Measurements from ENCODE around the gene TIGD6. TPM values are rescaled to one million over a fixed set of nuclear protein-coding genes. Genes with fewer than 3 reads are reported as not detected.
A peak's percentile ranks its signal among the peaks of the same experiment; 100 is the strongest.

Gene TIGD6
- total RNA-seq, 1 experiment from 2014 or later: 4.3 TPM

GRCh38 chr5:150001660-150002486 lies 1.4 kb upstream of the TIGD6 start:
- H3K27me3 Mint-ChIP-seq (ENCODE audit: insufficient read depth, unreplicated experiment): no peaks in the 10 kb centered on the region
- Histone ChIP-seq H3K36me3 (ENCODE audit: control insufficient read depth, insufficient read depth, low read length) (no peaks in the 10 kb centered on the region; the same call in 1 of the 2 replicates), H3K4me3 (ENCODE audit: low read depth, low read length) (peak overlapping the region; percentile 72), H3K27me3 (replicated peaks; ENCODE audit: control insufficient read depth, insufficient read depth, low read length) (no peaks in the 10 kb centered on the region), H3K4me1 (peaks cover 22% of the 10 kb centered on the region), H3K9me3 (no peaks in the 10 kb centered on the region)
- intact Hi-C loops (cut with micrococcal nuclease; ENCODE audit: unreplicated experiment): no loop called here
- ChIA-PET POLR2A (interaction anchor here (0.6 to 1.9 kb wide), 2 partner anchors 24 to 42 kb away, joined by 3 to 7 read pairs; no protein-coding TSS in a partner anchor), CTCF (interaction anchor here (0.9 kb wide), 1 partner anchor 24 kb away, joined by 3 read pairs; no protein-coding TSS in a partner anchor)
- no peaks in the 10 kb centered on the region for H3K9me3 Mint-ChIP-seq (ENCODE audit: unreplicated experiment)
- DNase-seq: peak; percentile 67
- peak; percentile 53 to 61 for TF ChIP-seq CTCF (IDR thresholded peaks at IDR 0.05; ENCODE audit: insufficient read depth in 1 of 2, low read depth in 1 of 2, low read length in 1 of 2, severe bottlenecking in 1 of 2, unreplicated experiment in 1 of 2)
- peak overlapping the region; percentile 86 for H3K27ac Mint-ChIP-seq (ENCODE audit: unreplicated experiment)
- BruUV-seq (replicated peaks): TSS peak; percentile 50
- peak overlapping the region; percentile 85 for H3K4me3 Mint-ChIP-seq (ENCODE audit: unreplicated experiment)
- peaks cover 28% of the 10 kb centered on the region for H3K4me1 Mint-ChIP-seq (ENCODE audit: low read depth, unreplicated experiment)
- peaks cover 59% of the 10 kb centered on the region for H3K36me3 Mint-ChIP-seq (ENCODE audit: insufficient read depth, unreplicated experiment)

GRCh38 chr5:150000990-150001659 lies 671 bp upstream of the TIGD6 start:
- Histone ChIP-seq H3K9me3 (no peaks in the 10 kb centered on the region), H3K36me3 (ENCODE audit: control insufficient read depth, insufficient read depth, low read length) (no peaks in the 10 kb centered on the region; the same call in 1 of the 2 replicates), H3K4me3 (ENCODE audit: low read depth, low read length) (peak overlapping the region; percentile 72), H3K4me1 (peaks cover 27% of the 10 kb centered on the region), H3K27me3 (replicated peaks; ENCODE audit: control insufficient read depth, insufficient read depth, low read length) (no peaks in the 10 kb centered on the region)
- ChIA-PET CTCF (interaction anchor here (0.9 to 1.4 kb wide), 5 partner anchors 11 to 167 kb away, joined by 3 to 10 read pairs (median 8); no protein-coding TSS in a partner anchor), POLR2A (interaction anchor here (0.5 to 1.9 kb wide), 5 partner anchors 25 to 145 kb away, joined by 3 to 7 read pairs (median 4); no protein-coding TSS in a partner anchor)
- H3K27ac Mint-ChIP-seq (ENCODE audit: unreplicated experiment): peak overlapping the region; percentile 86
- peak overlapping the region; percentile 85 for H3K4me3 Mint-ChIP-seq (ENCODE audit: unreplicated experiment)
- no TSS peak for BruUV-seq (replicated peaks)
- H3K27me3 Mint-ChIP-seq (ENCODE audit: insufficient read depth, unreplicated experiment): no peaks in the 10 kb centered on the region
- peaks cover 35% of the 10 kb centered on the region for H3K4me1 Mint-ChIP-seq (ENCODE audit: low read depth, unreplicated experiment)
- TF ChIP-seq CTCF (IDR thresholded peaks at IDR 0.05; ENCODE audit: insufficient read depth in 1 of 2, low read depth in 1 of 2, low read length in 1 of 2, severe bottlenecking in 1 of 2, unreplicated experiment in 1 of 2): no peak
- H3K36me3 Mint-ChIP-seq (ENCODE audit: insufficient read depth, unreplicated experiment): peaks cover 53% of the 10 kb centered on the region
- intact Hi-C loops (cut with micrococcal nuclease; ENCODE audit: unreplicated experiment): no loop called here
- peak; percentile 34 to 42 for DNase-seq
- no peaks in the 10 kb centered on the region for H3K9me3 Mint-ChIP-seq (ENCODE audit: unreplicated experiment)

- peak overlapping the region; percentile 72 for H3K4me3 ChIP-seq (ENCODE audit: low read depth, low read length)
- H3K27me3 Mint-ChIP-seq (ENCODE audit: insufficient read depth, unreplicated experiment): no peaks in the 10 kb centered on the region
- peak overlapping the region; percentile 86 for H3K27ac Mint-ChIP-seq (ENCODE audit: unreplicated experiment)
- H3K4me1 ChIP-seq: peaks cover 36% of the 10 kb centered on the region
- intact Hi-C loops (cut with micrococcal nuclease; ENCODE audit: unreplicated experiment): no loop called here
- H3K4me3 Mint-ChIP-seq (ENCODE audit: unreplicated experiment): peak overlapping the region; percentile 85
- ChIA-PET CTCF (interaction anchor here (0.9 to 1.4 kb wide), 6 partner anchors 9 to 166 kb away, joined by 3 to 10 read pairs (median 6); no protein-coding TSS in a partner anchor), POLR2A (interaction anchor here (0.7 to 1.9 kb wide), 5 partner anchors 22 to 172 kb away, joined by 3 to 7 read pairs (median 3); partner anchors contain the start of gene SLC26A2)
- H3K4me1 Mint-ChIP-seq (ENCODE audit: low read depth, unreplicated experiment): peaks cover 43% of the 10 kb centered on the region
- TSS peak; percentile 66 for BruUV-seq (replicated peaks)
- H3K36me3 Mint-ChIP-seq (ENCODE audit: insufficient read depth, unreplicated experiment): peaks cover 46% of the 10 kb centered on the region
- TF ChIP-seq CTCF (IDR thresholded peaks at IDR 0.05; ENCODE audit: insufficient read depth in 1 of 2, low read depth in 1 of 2, low read length in 1 of 2, severe bottlenecking in 1 of 2, unreplicated experiment in 1 of 2): no peak
- no peaks in the 10 kb centered on the region for H3K9me3 ChIP-seq
- peaks cover 4% of the 10 kb centered on the region; the same call in 1 of the 2 replicates for H3K36me3 ChIP-seq (ENCODE audit: control insufficient read depth, insufficient read depth, low read length)
- no peaks in the 10 kb centered on the region for H3K27me3 ChIP-seq (replicated peaks; ENCODE audit: control insufficient read depth, insufficient read depth, low read length)
- DNase-seq: no peak
- no peaks in the 10 kb centered on the region for H3K9me3 Mint-ChIP-seq (ENCODE audit: unreplicated experiment)
Observed at GRCh38 chr5:149999866-150000255, 593 bp downstream of the TIGD6 start.

All from Caco-2 (cell line).